Mucosa of stomach (tissue), 1 donor: Measurements from ENCODE around the gene KIF22.
"Not testable (repeated sequence)": the region's sequence is repeated elsewhere in the genome, so short reads cannot be mapped to it uniquely, and the experiment has no call there.

Experiments
- H3K27me3 ChIP-seq: one replicate; pipeline ENCODE4 v1.7.0; 2013; ENCODE audit warnings: mild to moderate bottlenecking, low read length; ENCODE audit not compliant: control insufficient read depth, insufficient read depth
- H3K36me3 ChIP-seq: one replicate; pipeline ENCODE4 v1.7.0; 2013; ENCODE audit warnings: low read length; ENCODE audit not compliant: control insufficient read depth, insufficient read depth
- H3K4me1 ChIP-seq: one replicate; pipeline ENCODE4 v1.7.0; 2013; ENCODE audit warnings: mild to moderate bottlenecking, low read length; ENCODE audit not compliant: control insufficient read depth, insufficient read depth
- H3K4me3 ChIP-seq: one replicate; pipeline ENCODE4 v1.7.0; 2013; ENCODE audit warnings: low read length
- H3K9ac ChIP-seq: one replicate; pipeline ENCODE4 v1.7.0; 2013; ENCODE audit warnings: mild to moderate bottlenecking, low read length, moderate library complexity
- H3K9me3 ChIP-seq: one replicate; pipeline ENCODE4 v1.7.0; 2013; ENCODE audit warnings: mild to moderate bottlenecking, low read length, moderate library complexity; ENCODE audit not compliant: control insufficient read depth
- donor health status: Pancreatic carcinoma.

The KIF22 gene

DNA sequence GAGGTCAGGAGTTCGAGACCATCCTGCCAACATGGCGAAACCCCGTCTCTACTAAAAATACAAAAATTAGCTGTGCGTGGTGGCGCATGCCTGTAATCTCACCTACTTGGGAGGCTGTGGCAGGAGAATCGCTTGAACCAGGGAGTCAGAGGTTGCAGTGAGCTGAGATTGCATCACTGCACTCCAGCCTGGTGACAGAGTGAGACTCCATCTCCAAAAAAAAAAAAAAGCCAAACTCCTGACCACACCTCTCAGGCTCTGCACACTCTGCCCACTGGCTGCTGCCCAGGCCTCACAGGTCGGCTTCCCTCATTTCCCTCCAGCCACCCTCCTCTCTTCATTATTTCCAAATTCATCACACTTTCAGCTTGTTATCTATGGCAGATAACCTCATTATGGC is 18.2 kb upstream of the KIF22 start:
- not testable (repeated sequence) for H3K9me3 ChIP-seq, H3K4me1 ChIP-seq, H3K4me3 ChIP-seq, H3K27me3 ChIP-seq, H3K36me3 ChIP-seq, H3K9ac ChIP-seq

DNA sequence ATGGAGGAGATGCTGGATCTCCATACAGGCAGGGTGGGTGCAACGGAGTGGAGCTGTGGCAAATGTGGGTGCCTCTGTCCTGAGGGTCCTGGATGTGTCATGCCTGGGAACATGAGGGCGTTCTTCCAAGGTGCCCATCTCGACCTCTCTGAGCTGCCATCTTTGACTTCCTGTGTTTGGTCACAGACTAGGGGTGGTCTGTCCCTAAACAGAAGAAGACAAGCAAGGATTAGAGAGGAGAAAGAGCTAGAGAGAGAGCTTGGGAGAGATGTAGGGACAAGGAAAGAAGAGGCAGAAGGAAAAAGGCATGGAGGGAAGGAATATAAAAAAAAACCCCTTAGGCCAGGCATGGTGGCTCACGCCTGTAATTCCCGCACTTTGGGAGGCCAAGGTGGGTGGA is 15.8 kb upstream of the KIF22 start:
- no peak overlapping the region for H3K9ac ChIP-seq
- H3K27me3 ChIP-seq, result no peaks in the 10 kb centered on the region
- H3K9me3 ChIP-seq, result no peaks in the 10 kb centered on the region
- peaks cover 12% of the 10 kb centered on the region for H3K4me1 ChIP-seq
- H3K4me3 ChIP-seq, result no peak overlapping the region
- no peaks in the 10 kb centered on the region for H3K36me3 ChIP-seq

DNA sequence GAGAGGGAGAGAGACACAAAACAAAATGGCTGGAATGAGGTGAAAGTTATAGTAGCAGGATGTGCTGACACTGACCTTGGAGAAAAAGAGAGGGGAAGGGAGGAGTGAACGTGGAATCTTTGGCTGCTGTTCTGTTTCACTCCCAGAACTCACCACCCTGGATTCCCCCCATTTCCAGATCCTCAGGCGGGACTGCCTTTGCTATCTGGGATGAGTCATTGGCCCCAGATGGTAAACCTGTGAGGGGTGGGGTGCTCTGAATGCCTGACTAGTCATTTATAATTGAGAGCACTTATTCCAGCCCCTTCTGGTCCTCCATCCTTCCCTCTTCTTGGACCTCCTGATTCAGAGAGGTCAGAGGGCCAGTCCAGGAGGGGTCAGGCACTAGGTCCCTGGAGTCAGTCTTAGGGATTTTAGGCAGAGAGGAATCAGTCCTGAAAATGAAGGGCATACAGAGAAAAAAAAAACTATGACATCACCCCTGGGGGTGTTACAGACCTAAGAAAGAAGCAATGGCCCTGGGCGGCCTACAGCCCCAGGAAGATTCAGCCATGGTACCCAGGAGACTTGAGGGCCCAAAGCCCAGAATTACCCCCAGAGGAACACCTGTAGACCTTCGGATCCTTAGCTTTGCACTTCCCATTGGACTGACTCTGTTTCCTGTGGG is 14.7 kb upstream of the KIF22 start:
- H3K27me3 ChIP-seq, result no peaks in the 10 kb centered on the region
- no peak overlapping the region for H3K4me3 ChIP-seq
- peaks cover 7% of the 10 kb centered on the region for H3K4me1 ChIP-seq
- no peaks in the 10 kb centered on the region for H3K9me3 ChIP-seq
- H3K36me3 ChIP-seq, result no peaks in the 10 kb centered on the region
- H3K9ac ChIP-seq, result no peak overlapping the region

DNA sequence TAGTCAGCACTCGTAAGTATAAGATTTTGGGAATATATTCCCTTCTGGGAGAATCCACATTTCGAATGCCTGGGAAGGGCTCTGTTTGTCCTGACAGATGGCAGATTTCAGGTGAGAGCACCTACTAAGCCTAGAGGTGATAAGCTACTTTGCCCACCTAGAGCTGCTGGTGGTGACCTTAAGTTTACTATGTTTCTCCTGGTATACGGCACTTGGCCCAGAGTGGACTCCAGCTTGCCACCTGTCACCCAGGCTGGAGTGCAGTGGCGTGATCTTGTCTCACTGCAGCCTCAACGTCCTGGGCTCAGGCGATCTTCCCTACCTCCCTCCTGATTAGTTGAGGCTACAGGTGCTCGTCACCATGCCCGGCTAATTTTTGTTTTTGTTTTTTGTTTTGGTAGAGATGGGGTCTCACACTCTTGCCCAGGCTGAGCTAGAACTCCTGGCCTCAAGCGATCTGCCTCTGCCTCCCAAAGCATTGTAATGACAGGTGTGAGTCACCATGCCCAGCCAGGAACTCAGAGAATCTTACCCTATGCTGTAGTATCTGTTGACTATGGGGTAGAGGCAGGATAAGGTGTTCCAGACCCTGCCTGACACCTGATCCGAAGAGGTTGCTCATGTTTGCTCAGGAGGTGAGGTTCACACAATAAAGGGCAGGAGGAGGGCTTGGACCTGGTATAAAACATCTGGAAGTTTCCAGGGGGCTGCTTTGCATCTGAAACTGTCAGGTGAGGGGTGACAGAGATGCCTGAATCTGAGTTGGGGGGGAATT is 12.8 kb upstream of the KIF22 start, which contains the start of gene ZG16:
TSS of gene ZG16 (plus strand) at position 681 of the 775 bp plus-strand sequence. CDS start 1,011 bp downstream, outside the sequence.
- no peaks in the 10 kb centered on the region for H3K36me3 ChIP-seq
- no peak within 1 kb of the TSS for H3K9ac ChIP-seq
- no peak within 1 kb of the TSS for H3K4me3 ChIP-seq

DNA sequence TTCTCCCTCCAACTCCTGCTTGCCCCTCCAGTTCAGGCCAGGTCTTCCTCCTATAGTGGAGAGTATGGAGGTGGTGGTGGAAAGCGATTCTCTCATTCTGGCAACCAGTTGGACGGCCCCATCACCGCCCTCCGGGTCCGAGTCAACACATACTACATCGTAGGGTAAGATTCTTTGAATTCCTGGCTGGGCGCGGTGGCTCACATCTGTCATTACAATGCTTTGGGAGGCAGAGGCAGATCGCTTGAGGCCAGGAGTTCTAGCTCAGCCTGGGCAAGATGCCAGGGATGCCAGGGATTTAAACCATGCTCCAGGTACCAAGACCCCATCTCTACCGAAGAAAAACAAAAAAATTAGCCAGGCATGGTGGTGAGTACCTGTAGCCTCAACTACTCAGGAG is 11.1 kb upstream of the KIF22 start:
- peaks cover 7% of the 10 kb centered on the region for H3K4me1 ChIP-seq
- H3K9ac ChIP-seq, result no peak overlapping the region
- no peaks in the 10 kb centered on the region for H3K9me3 ChIP-seq
- H3K27me3 ChIP-seq, result no peaks in the 10 kb centered on the region
- H3K4me3 ChIP-seq, result no peak overlapping the region
- H3K36me3 ChIP-seq, result no peaks in the 10 kb centered on the region

More for the DNA sequence above, 12.8 kb upstream of the KIF22 start, which contains the start of gene ZG16:
- no peaks in the 10 kb centered on the region for H3K9me3 ChIP-seq
- H3K27me3 ChIP-seq, result no peaks in the 10 kb centered on the region
- H3K4me1 ChIP-seq, result peaks cover 7% of the 10 kb centered on the region

DNA sequence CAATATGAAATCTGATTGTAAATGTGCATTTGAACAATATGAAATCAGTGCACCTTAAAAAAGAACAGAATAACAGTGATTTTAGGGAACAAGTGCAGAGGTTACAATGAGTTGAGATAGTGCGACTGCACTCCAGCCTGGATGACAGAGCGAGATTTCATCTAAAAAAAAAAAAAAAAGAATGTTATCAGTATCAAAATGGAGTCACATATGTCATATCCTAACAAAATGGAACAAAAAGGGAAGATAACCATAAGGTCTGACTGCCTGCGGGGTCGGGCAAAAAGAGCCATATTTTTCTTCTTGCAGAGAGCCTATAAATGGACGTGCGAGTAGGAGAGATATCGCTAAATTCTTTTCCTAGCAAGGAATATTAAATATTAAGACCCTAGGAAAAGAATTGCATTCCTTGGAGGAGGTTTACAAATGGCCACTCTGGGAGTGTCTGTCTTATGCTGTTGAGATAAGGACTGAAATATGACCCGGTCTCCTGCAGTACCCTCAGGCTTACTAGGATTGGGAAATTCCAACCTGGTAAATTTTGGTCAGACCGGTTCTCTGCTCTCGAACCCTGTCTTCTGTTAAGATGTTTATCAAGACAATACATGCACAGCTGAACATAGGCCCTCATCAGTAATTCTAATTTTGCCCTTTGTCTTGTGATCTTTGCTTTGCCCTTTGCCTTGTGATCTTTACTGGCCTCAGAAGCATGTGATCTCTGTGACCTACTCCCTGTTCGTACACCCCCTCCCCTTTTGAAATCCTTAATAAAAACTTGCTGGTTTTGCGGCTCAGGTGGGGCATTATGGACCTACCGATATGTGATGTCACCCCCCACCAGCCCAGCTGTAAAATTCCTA is 7.2 kb upstream of the KIF22 start:
- H3K9me3 ChIP-seq, H3K36me3 ChIP-seq, H3K4me1 ChIP-seq, H3K27me3 ChIP-seq, H3K9ac ChIP-seq, H3K4me3 ChIP-seq: not testable (repeated sequence)

DNA sequence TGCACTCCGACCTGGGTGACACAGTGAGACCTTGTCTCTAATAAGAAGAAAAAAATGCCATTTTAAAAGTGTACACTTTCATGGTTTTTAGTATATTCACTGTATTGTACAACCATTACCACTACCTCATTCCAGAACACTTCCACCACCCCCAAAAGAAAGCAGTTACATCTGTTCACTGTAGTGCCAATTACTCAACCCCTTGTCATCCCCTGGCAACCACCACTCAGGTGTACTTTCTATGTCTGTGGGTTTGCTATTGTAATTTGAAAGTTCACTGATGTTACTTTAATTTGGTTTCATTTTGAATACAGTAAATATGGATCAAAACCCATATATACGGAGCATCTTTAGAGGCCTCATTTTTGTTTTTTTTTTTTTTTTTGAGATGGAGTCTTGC is 6.4 kb upstream of the KIF22 start:
- H3K4me3 ChIP-seq, result no peak overlapping the region
- H3K36me3 ChIP-seq, result no peaks in the 10 kb centered on the region
- H3K9me3 ChIP-seq, result no peaks in the 10 kb centered on the region
- H3K9ac ChIP-seq, result no peak overlapping the region
- no peaks in the 10 kb centered on the region for H3K27me3 ChIP-seq
- no peaks in the 10 kb centered on the region for H3K4me1 ChIP-seq

DNA sequence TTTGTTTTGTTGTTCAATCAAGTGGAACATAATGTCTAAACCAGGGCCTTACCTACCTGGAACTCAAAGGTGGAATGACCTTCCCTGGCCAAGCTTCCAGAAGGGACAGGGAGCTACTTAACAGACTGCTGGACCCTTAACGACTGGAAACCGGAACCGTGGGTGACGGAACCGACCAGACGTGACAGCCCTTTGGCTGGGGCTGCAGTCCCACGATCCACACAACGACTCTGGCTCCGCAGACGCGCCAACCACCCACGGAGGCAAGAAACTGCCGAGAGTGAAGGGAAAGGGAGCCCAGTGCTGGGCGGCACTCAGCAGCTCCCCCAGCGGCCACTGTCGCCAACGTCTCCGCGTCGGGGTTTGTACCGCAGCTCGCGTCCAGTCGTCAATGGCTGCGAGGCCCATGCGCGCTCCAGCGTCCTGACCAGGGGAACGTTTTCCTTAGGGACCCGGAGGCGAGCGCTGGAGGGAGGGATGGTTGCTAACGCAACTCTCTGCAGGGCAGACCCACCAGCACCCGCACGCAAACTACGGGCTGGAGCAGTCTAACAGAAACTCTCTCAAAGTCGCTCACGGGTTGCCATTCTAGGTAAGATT is 5.5 kb upstream of the KIF22 start:
- no peaks in the 10 kb centered on the region for H3K36me3 ChIP-seq
- H3K4me3 ChIP-seq, result no peak overlapping the region
- H3K9ac ChIP-seq, result no peak overlapping the region
- H3K4me1 ChIP-seq, result no peaks in the 10 kb centered on the region
- no peaks in the 10 kb centered on the region for H3K27me3 ChIP-seq
- no peaks in the 10 kb centered on the region for H3K9me3 ChIP-seq

DNA sequence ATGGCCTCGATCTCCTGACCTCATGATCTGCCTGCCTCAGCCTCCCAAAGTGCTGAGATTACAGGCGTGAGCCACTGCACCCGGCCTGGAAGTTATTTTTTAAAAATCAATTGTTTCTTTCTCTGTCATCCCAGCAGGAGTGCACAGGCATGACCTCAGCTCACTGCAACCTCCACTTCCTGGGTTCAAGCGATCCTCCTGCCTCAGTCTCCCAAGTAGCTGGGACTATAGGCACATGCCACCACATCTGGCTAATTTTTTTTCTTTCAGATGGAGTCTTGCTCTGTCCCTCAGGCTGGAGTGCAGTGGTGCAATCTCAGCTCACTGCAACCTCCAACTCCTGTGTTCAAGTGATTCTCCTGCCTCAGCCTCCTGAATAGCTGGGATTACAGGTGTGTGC is 3.4 kb upstream of the KIF22 start:
- H3K36me3 ChIP-seq, H3K27me3 ChIP-seq, H3K9me3 ChIP-seq, H3K4me1 ChIP-seq, H3K9ac ChIP-seq, H3K4me3 ChIP-seq: not testable (repeated sequence)

DNA sequence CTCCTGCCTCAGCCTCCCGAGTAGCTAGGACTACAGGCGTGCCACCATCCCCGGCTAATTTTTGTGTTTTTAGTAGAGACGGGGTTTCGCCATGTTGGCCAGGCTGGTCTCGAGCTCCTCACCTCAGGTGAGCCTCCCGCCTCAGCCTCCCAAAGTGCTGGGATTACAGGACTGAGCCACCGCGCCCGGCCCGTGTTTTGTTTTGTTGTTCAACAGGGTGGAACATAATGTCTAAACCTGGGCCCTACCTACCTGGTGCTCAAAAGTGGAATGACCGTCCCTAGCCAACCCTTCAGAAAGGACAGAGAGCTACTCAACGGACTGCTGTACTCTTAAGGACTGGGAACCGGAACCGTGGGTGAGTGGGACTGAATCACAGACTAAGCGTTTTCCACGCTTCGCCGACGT is 772 bp upstream of the KIF22 start:
- no peaks in the 10 kb centered on the region for H3K9me3 ChIP-seq
- peak overlapping the region; percentile 48 for H3K4me3 ChIP-seq
- H3K9ac ChIP-seq, result peak overlapping the region; percentile 79
- no peaks in the 10 kb centered on the region for H3K27me3 ChIP-seq
- H3K4me1 ChIP-seq, result no peaks in the 10 kb centered on the region
- H3K36me3 ChIP-seq, result no peaks in the 10 kb centered on the region

DNA sequence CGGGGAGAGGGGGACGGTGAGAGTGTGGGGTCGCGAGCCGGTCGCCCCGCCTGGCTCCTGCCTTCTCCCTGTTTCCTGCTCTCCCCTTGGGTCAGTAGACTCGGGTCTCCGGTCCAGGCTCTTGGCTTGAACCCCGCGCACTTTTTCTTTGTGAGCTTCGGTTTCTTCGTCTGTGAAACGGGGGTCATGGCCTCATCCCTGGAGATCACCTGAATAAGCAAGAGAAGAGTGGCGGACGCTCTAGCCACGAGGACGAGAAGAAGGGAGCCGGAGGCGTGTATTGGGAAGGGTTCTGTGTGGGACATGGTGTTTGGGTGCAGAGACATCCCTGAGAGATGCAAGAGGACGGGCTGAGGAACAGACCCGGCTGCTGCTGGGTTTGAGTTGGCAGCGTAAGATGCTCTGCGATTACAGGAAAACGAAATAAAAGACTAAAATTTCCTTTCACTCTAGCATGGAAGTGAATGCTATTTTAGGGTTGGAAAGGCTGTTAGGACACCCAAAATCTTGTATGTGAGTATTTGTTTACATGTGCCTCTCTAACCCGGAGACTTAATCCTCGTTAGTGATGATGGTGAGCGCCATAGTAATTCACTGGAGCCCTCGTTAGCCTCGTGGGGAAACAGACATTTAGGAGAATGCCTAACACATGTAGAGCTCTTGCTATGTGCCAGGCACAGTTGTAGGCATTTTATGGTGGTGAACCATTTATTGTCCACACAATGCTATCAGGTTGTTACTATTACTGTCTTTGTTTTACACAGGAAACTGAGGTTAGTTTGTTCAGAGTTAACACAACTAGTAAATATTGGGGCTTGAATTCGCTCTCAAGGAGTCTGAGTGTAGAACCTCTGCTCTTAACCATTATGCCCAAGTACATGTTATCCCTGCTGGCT is 646 bp downstream of the KIF22 start:
- peak overlapping the region; percentile 71 for H3K9ac ChIP-seq
- no peaks in the 10 kb centered on the region for H3K9me3 ChIP-seq
- H3K4me3 ChIP-seq, result peak overlapping the region; percentile 48
- no peaks in the 10 kb centered on the region for H3K4me1 ChIP-seq
- no peaks in the 10 kb centered on the region for H3K36me3 ChIP-seq
- H3K27me3 ChIP-seq, result no peaks in the 10 kb centered on the region
